K562 (cell line): Measurements from ENCODE around the gene JUP. TPM values are rescaled to one million over a fixed set of nuclear protein-coding genes. Genes with fewer than 3 reads are reported as not detected.

Experiments used
- ARID2 ChIP-seq: fragments of 450-650 bp; IDR thresholded peaks from 2 replicates; pipeline ENCODE4 v1.6.1; 2017; ENCODE audit warnings: antibody characterized with exemption, mild to moderate bottlenecking
- BHLHE40 ChIP-seq: IDR thresholded peaks from 2 replicates; pipeline ENCODE4 v1.6.1; 2011; ENCODE audit warnings: low read length, improper control_type of control experiment
- CHD1 ChIP-seq: fragments of 200-600 bp; sonication (generic); IDR thresholded peaks from one replicate; pipeline ENCODE4 v1.6.1; 2012; ENCODE audit warnings: mild to moderate bottlenecking, moderate library complexity, low read length, inconsistent platforms
- EGR1 ChIP-seq: fragments of 450-650 bp; conservative IDR thresholded peaks from 2 replicates; pipeline ENCODE4 v1.6.1; 2017; ENCODE audit warnings: mild to moderate bottlenecking
- ESRRB ChIP-seq: fragments of 250-450 bp; sonication (Bioruptor Pico); IDR thresholded peaks from 2 replicates; pipeline ENCODE4 v1.5.0; 2020; ENCODE audit warnings: mild to moderate bottlenecking, moderate library complexity, borderline replicate concordance
- FOS ChIP-seq: IDR thresholded peaks from 3 replicates; pipeline ENCODE4 v1.6.1; 2011; ENCODE audit not compliant: insufficient read length; ENCODE audit errors: extremely low read depth
- KAT8 ChIP-seq: fragments of 450-650 bp; IDR thresholded peaks from 2 replicates; pipeline ENCODE4 v1.6.1; 2016; ENCODE audit warnings: low read depth, mild to moderate bottlenecking
- KLF6 ChIP-seq: fragments of 250-450 bp; sonication (Bioruptor Pico); IDR thresholded peaks from 2 replicates; pipeline ENCODE4 v1.4.0; 2020; ENCODE audit warnings: mild to moderate bottlenecking, moderate library complexity, borderline replicate concordance
- MIER1 ChIP-seq: fragments of 450-650 bp; IDR thresholded peaks from 2 replicates; pipeline ENCODE4 v1.6.1; 2016; ENCODE audit warnings: antibody characterized with exemption, mild to moderate bottlenecking, low read depth
- MTF1 ChIP-seq: fragments of 250-450 bp; sonication (Bioruptor Pico); IDR thresholded peaks from 2 replicates; pipeline ENCODE4 v1.9.0; 2021; ENCODE audit warnings: moderate library complexity, mild to moderate bottlenecking, inconsistent platforms, borderline replicate concordance
- NR2C2 ChIP-seq, 2 experiments: fragments of 200-800 bp in 1 of 2; sonication (Bioruptor generic) in 1 of 2; sonication (generic) in 1 of 2; formaldehyde crosslinking in 1 of 2; IDR thresholded peaks; 2 replicates each; pipeline versions ENCODE4 v1.6.1 to v1.8.0; 2016 to 2022; ENCODE audit warnings: mild to moderate bottlenecking in 1 of 2, missing compliant biosample characterization in 1 of 2, missing genetic modification characterization in 1 of 2, missing genetic modification reagents in 1 of 2
- PTBP1 ChIP-seq: fragments of 200-400 bp; formaldehyde crosslinking; IDR thresholded peaks from 2 replicates; pipeline ENCODE4 v1.6.1; 2017; ENCODE audit warnings: low read depth, low read length
- RBM17 ChIP-seq: fragments of 200-400 bp; formaldehyde crosslinking; IDR thresholded peaks from 2 replicates; pipeline ENCODE4 v1.6.1; 2017; ENCODE audit warnings: low read depth, mild to moderate bottlenecking, low read length, borderline replicate concordance
- SAFB2 ChIP-seq: fragments of 200-400 bp; formaldehyde crosslinking; IDR thresholded peaks from 2 replicates; pipeline ENCODE4 v1.6.1; 2018; ENCODE audit warnings: borderline replicate concordance, low read length, low read depth, moderate library complexity; ENCODE audit not compliant: severe bottlenecking
- SMC3 ChIP-seq: conservative IDR thresholded peaks from 2 replicates; pipeline ENCODE4 v1.6.1; 2011; ENCODE audit warnings: low read depth, low read length, improper control_type of control experiment; ENCODE audit not compliant: insufficient read depth
- ZBTB1 ChIP-seq: sonication (generic); formaldehyde crosslinking; IDR thresholded peaks from 2 replicates; pipeline ENCODE4 v1.8.1; 2023; ENCODE audit warnings: missing genetic modification reagents, low read depth, mild to moderate bottlenecking, borderline replicate concordance
- ZC3H8 ChIP-seq: fragments of 450-650 bp; IDR thresholded peaks from 2 replicates; pipeline ENCODE4 v1.6.1; 2017
- ZFP1 ChIP-seq: fragments of 450-650 bp; formaldehyde crosslinking; IDR thresholded peaks from 2 replicates; pipeline ENCODE4 v1.4.0; 2020; ENCODE audit warnings: mild to moderate bottlenecking, mixed read lengths
- ZNF316 ChIP-seq: fragments of 450-650 bp; IDR thresholded peaks from 2 replicates; pipeline ENCODE4 v1.6.1; 2016
- ZNF395 ChIP-seq: fragments of 200-800 bp; sonication (Bioruptor generic); IDR thresholded peaks from 2 replicates; pipeline ENCODE4 v1.6.1; 2017; ENCODE audit warnings: missing genetic modification characterization, missing compliant biosample characterization
- ZNF764 ChIP-seq: fragments of 250-450 bp; sonication (Bioruptor Pico); IDR thresholded peaks from 2 replicates; pipeline ENCODE4 v1.4.0; 2020; ENCODE audit warnings: low read depth, mild to moderate bottlenecking, moderate library complexity
- polyA plus RNA-seq, 8 experiments: library from polyadenylated mRNA; depleted of rRNA in 4 of 8; stranded (reverse) in 5 of 8; unstranded in 3 of 8; fragments of >200 nt; fragmentation: Nextera tagmentation in 2 of 8; fragmentation: Illumina TruSeq in 1 of 8; extraction: Ambion mirVana in 2 of 8; extraction: Trizol in 1 of 8; gene quantifications; 2 replicates each; pipeline versions ENCODE4 v1.2.1 to v1.2.3, GENCODE V29; 2011 to 2014; ENCODE audit warnings: inconsistent platforms in 1 of 8, missing spikeins in 1 of 8
- total RNA-seq, 7 experiments: library from RNA; depleted of rRNA in 6 of 7; stranded (reverse); fragments of >200 nt in 6 of 7; fragmentation: Illumina TruSeq in 2 of 7; extraction: Trizol in 2 of 7; gene quantifications; 2 replicates each; pipeline versions ENCODE4 v1.2.1 to v1.2.3, GENCODE V29; 2011 to 2021; ENCODE audit warnings: low replicate concordance in 1 of 7
- TF ChIP-seq, protein P1 (sequence below): fragments of 450-650 bp; IDR thresholded peaks from 2 replicates; pipeline ENCODE4 v1.6.1; 2018; ENCODE audit warnings: mild to moderate bottlenecking, low read depth; ENCODE audit not compliant: partially characterized antibody
- TF ChIP-seq, protein P2 (sequence below): fragments of 250-450 bp; sonication (Bioruptor Pico); IDR thresholded peaks from 2 replicates; pipeline ENCODE4 v1.4.0; 2020; ENCODE audit warnings: mild to moderate bottlenecking, moderate library complexity

JUP gene
- total and polyA plus RNA-seq, 9 of the 15 experiments (the other 6 are each of a cell fraction or from before 2014, with no cell fraction given): 6.4 to 177 (median 31.2) TPM

- peak; percentile 85; the same call in 1 of the 2 replicates for TF ChIP-seq ZNF395 (CRISPR knock-in tag)
- peak; percentile 75; the same call in 1 of the 2 replicates for TF ChIP-seq BHLHE40
- TF ChIP-seq EGR1: peak; percentile 32; the same call in 1 of the 2 replicates
- TF ChIP-seq RBM17: no peak
- TF ChIP-seq SAFB2: no peak
- TF ChIP-seq ESRRB (CRISPR knock-in tag): no peak
- TF ChIP-seq MIER1: no peak
- TF ChIP-seq, protein P1, sequence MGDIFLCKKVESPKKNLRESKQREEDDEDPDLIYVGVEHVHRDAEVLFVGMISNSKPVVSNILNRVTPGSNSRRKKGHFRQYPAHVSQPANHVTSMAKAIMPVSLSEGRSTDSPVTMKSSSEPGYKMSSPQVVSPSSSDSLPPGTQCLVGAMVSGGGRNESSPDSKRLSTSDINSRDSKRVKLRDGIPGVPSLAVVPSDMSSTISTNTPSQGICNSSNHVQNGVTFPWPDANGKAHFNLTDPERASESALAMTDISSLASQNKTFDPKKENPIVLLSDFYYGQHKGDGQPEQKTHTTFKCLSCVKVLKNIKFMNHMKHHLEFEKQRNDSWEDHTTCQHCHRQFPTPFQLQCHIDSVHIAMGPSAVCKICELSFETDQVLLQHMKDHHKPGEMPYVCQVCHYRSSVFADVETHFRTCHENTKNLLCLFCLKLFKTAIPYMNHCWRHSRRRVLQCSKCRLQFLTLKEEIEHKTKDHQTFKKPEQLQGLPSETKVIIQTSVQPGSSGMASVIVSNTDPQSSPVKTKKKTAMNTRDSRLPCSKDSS: no peak
- TF ChIP-seq KAT8: no peak
- no peak for TF ChIP-seq ZNF764 (CRISPR knock-in tag)
- no peak for TF ChIP-seq ARID2
- no peak for TF ChIP-seq ZNF316
- TF ChIP-seq MTF1 (CRISPR knock-in tag): no peak
- no peak for TF ChIP-seq ZC3H8
- no peak for TF ChIP-seq FOS
- no peak for TF ChIP-seq KLF6 (CRISPR knock-in tag)
- TF ChIP-seq, protein P2, sequence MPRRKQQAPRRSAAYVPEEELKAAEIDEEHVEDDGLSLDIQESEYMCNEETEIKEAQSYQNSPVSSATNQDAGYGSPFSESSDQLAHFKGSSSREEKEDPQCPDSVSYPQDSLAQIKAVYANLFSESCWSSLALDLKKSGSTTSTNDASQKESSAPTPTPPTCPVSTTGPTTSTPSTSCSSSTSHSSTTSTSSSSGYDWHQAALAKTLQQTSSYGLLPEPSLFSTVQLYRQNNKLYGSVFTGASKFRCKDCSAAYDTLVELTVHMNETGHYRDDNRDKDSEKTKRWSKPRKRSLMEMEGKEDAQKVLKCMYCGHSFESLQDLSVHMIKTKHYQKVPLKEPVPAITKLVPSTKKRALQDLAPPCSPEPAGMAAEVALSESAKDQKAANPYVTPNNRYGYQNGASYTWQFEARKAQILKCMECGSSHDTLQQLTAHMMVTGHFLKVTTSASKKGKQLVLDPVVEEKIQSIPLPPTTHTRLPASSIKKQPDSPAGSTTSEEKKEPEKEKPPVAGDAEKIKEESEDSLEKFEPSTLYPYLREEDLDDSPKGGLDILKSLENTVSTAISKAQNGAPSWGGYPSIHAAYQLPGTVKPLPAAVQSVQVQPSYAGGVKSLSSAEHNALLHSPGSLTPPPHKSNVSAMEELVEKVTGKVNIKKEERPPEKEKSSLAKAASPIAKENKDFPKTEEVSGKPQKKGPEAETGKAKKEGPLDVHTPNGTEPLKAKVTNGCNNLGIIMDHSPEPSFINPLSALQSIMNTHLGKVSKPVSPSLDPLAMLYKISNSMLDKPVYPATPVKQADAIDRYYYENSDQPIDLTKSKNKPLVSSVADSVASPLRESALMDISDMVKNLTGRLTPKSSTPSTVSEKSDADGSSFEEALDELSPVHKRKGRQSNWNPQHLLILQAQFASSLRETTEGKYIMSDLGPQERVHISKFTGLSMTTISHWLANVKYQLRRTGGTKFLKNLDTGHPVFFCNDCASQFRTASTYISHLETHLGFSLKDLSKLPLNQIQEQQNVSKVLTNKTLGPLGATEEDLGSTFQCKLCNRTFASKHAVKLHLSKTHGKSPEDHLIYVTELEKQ (CRISPR knock-in tag): no peak
- TF ChIP-seq ZBTB1: no peak
- TF ChIP-seq NR2C2 (CRISPR knock-in tag; IDR thresholded peaks at IDR 0.05): no peak
- TF ChIP-seq NR2C2 (tag; IDR thresholded peaks at IDR 0.05): peak; percentile 66
- no peak for TF ChIP-seq ZFP1
- no peak for TF ChIP-seq SMC3
- no peak for TF ChIP-seq PTBP1
- no peak for TF ChIP-seq CHD1
Measured at GRCh38 chr17:41793784-41794539, 7.5 kb upstream of the JUP start (continued).
